ENCODE data around the gene TSPAN11. TPM values are rescaled to one million over a fixed set of nuclear protein-coding genes. Genes with fewer than 3 reads are reported as not detected.
"Not testable (repeated sequence)": the region's sequence is repeated elsewhere in the genome, so short reads cannot be mapped to it uniquely, and the experiment has no call there.

TSPAN11 gene, protein sequence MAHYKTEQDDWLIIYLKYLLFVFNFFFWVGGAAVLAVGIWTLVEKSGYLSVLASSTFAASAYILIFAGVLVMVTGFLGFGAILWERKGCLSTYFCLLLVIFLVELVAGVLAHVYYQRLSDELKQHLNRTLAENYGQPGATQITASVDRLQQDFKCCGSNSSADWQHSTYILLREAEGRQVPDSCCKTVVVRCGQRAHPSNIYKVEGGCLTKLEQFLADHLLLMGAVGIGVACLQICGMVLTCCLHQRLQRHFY
- 1 to 10 TPM; 3.8 to 5.0 (median 4.4) TPM for polyA plus RNA-seq (ENCODE audit: insufficient read length in 3 of 3)

DNA sequence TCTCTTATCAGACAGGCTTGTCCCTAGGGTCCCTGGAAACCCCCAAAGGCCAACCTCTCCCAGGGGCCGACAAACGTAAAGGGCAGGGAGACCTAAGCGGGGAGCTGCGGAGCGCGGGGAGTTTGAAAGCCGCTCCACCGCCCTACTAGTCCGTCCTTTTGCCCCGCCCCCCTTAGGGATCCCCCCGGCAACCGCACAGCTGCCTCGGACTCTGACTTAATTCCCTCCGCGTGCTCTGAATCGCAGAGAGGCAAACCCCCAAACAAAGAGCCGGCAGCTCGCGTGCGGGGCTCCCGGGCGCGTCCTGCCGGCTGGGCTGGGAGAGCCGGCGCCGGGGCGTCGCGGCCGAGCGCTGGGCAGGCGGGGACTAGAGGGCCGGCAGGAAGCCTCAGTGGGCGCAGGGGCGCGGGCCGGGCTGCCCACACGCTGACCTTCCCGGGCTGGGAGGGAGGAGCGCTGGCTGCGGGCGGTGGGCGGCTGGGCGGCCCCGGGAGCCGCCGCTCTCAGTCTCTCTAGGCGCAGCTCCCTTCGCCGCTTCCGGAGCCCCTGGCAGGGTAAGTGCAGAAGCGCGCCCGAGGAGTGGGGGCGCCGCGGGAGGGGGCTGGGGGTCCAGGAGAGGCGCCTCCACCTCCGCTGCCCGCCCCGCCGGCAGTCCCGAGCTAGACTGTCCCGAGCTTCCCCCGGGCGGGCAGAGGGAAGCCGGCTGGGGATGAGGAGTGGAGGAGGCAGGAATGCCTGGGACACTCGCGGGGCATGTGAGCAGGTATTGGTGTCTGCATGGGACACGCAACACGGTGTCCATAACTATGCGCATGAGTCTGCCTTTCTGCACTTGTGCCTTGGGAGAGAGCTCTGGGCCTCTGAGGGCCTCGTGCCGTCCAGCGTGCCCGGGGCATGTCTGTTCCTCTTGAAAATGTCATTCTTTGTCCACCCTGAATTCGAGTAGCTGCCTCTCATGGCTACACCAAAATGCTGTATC, at the start of gene TSPAN11:
Gene TSPAN11 (plus strand): TSS at position 506 of the 979 bp plus-strand sequence. CDS start 27,244 bp downstream, outside the sequence.
- DNase-seq (ENCODE audit: low read depth in 3 of 3, low spot score in 2 of 3), result peak in 2 of 3 donors; percentile 25 to 29

DNA sequence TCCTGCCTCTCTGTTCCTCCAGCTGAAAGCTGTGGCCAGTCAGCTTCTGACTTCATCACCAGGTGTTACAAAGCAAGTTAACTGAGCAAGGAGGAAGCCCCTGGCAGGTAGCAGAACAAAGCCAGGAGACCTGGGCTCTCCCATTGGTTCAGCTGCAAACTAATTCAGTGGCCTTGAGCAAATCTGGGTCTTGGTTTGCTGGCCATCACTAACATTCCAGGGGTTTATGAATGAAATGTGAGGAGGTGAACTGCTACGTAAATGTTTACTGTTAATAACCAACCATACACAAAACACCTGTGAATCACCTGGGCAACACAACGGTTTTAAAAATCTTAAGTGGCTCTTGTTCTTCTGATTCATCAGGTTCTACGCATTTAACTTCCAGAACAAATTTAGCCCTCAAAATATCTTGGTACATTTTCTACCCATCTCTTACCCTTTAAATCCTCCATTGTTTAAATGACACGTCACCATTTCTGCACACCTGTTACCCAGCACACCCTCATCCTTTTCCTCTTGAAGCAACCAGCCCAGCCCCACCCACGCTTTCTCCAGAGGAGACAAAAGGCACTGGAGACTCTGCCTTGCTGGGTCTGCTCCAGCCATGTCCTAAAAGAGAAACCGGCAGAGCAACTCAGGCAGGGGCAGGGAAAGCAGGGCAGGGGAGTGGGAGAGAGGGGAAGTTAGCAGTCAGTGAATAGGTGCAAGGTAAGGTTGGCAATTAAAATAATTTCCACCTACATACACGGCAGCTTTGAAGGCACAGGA, 49.3 kb upstream of the TSPAN11 start:
- DNase-seq (ENCODE audit: low read depth in 3 of 3, low spot score in 2 of 3), result no peak

DNA sequence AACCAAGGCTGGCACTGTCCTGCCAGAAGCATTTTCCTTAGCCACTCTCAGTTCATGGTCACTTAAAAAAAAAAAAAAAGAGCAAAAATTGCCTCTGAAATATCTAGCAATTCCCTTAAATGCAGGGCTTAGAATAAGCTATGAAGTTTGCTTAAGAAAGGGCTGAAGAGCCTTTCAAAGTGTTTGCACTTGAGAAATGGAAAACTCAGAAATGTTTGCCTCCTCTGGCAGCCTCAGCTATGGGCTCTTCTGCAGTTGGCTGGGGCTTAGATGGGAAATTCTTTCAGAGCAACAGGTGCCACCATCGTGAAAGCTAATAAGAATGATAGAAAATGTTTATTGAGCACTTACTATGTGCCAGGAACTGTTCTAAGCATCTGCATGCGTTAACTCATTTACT, 48.5 kb upstream of the TSPAN11 start:
- no peak for DNase-seq (ENCODE audit: low read depth in 3 of 3, low spot score in 2 of 3)

DNA sequence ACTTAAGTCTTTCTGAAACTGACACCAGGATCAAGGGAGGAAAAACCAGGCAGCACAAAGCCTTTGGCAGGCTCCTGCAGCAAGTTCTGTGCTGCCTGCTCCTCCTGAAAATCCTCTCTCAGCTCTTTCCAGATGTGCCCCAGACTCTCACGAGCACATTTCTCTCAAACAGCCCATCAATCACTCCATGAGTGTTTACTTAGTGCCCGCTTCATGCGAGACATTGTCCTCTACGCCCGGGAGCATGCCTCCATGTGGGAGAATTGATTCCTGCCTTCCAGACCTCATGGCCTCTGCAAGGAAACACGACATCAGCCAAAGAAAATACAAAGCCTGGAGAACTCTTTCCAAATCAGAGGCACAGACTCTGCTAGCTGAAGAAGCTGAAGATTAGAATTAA, 46.5 kb upstream of the TSPAN11 start:
- DNase-seq (ENCODE audit: low read depth in 3 of 3, low spot score in 2 of 3), result peak in 2 of 3 donors; percentile 18 to 27

DNA sequence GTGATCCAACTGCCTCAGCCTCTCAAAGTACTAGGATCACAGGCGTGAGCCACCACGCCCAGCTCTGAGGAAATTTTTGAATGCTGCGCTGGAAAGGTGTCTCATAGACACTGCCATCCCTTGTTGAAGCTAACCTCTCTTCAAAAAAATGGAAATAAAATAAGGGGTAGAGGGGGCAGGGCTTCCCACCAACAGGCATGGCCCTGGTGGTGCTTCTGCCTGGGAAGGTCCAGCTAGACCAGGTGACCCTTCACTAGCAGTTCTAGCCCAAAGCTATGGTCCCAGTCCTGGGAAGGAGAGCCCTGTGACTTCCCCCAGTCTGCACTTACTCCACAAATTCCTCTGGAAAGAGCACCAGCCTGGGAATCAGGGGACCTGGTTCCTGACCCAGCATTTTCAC, 45.7 kb upstream of the TSPAN11 start:
- DNase-seq (ENCODE audit: low read depth in 3 of 3, low spot score in 2 of 3), result no peak

DNA sequence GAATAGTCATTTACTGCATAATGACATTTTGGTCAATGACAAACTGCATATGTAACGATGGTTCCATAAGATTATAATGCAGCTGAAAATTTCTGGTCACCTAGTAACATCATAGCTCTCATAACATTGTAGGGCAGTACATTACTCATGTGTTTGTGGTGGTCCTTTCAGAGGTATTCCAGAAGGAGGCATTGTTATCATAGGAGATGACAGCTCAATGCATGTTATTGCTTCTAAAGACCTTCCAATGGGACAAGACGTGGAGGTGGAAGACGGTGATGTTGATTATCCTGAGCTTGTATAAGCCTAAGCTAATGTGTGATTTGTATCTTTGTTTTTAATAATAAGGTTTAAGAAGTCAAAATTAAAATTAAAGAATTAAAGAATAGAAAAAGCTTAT, 43.8 kb upstream of the TSPAN11 start:
- no peak for DNase-seq (ENCODE audit: low read depth in 3 of 3, low spot score in 2 of 3)

DNA sequence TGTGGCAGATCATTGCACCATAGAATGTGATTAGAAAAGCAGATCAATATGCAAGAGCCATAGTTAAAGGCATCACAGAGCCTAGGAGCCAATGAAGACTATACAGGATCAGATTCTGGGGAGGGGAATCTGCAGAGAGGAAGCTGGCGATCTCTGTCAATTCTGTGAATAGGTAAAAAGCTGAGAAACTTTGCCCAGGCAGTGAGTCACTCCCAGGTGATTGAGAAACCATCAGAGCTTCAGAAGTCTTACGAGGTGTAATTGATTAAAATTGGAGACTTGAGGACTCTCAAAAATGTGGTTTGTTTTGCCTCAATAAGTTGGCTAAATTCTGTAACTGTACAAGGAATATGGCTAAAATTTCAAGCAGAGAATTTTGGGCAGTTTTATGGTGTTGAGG, 41.7 kb upstream of the TSPAN11 start:
- no peak for DNase-seq (ENCODE audit: low read depth in 3 of 3, low spot score in 2 of 3)

DNA sequence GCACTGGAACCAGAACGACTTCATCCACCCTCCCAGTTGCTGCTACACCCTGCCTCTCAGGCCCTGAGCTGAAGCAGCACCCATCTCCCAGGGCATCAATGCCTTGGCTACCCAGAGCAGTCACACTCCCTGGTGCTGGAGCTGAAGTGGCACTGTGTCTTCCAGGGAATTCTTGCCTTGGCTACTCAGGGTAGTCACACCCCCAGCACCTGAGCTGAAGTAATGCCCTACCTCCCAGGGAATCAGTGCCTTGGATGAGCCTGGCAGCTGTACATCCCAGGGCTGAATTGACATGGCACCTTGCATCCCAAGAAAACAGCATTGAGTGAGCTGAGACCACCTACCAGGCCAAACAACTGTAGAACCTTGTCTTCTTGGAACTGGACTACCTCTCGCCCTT, 41.2 kb upstream of the TSPAN11 start:
- DNase-seq (ENCODE audit: low read depth in 3 of 3, low spot score in 2 of 3), result no peak

DNA sequence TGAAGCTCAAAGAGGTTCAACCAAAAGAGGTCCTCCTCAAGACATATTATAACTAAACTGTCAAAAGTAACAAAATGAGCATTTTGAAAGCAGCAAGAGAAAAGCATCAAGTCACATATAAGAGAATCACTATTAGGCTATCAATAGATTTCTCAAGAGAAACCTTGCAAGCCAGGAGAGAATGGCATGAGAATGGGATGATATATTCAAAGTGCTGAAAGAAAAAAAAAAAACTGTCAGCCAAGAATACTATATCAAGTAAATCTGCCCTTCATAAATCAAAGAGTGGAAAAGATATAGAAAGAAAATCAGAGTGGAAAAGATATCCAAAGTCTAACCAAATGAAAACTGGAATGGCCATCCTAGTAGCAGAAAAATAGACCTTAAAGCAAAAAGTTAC, 39.3 kb upstream of the TSPAN11 start:
- DNase-seq (ENCODE audit: low read depth in 3 of 3, low spot score in 2 of 3), result no peak

DNA sequence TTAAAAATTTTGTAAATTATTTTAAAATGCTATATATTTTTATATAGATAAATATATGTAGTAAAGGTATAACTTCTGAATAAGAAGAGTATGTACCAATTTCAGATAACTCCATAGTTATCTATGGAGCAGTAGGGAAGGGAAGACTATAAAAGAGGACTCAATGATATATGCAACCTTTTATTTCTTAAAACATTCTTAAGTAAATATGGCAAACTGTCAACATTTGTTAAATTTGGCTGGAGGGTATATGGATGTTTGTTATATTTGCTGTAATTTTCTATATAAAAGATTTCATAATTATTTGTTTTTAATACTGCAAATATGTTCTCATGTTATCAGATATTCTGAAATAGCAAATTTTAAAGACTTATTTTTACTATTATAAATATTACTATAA, 38.3 kb upstream of the TSPAN11 start:
- DNase-seq (ENCODE audit: low read depth in 3 of 3, low spot score in 2 of 3), result no peak

DNA sequence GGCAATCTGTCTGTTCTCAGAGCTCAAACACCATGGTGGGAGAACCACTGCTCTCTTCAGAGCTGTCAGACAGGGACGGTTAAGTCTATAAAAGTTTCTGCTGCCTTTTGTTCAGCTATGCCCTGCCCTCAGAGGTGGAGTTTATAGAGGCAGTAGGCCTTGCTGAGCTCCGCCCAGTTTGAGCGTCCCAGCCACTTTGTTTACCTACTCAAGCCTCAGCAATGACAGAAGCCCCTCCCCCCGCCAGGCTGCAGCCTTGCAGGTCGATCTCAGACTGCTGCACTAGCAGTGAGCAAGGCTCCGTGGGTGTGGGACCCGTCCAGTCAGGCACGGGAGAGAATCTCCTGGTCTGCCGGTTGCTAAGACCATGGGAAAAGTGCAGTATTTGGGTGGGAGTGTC, 32.0 kb upstream of the TSPAN11 start:
- DNase-seq (ENCODE audit: low read depth in 3 of 3, low spot score in 2 of 3), result not testable (repeated sequence)

DNA sequence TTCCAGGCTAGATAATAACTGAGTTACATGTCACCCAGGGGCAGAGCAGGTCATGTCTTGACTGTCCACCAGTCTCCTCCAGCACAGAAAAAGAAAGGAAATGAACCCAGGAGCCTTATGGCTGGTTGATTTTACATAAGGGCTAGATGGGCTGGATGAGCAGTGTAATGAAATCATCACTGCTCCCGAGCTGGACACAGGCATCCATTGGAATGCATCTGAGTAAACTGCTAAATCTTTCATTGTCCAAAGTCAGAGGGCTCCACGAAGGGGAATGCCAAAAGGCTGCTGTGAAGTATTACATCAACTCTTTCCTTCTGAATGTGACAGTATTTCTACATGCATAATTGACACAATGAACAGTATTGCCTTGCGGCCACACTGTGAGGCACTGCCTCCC, 30.1 kb upstream of the TSPAN11 start:
- DNase-seq (ENCODE audit: low read depth in 3 of 3, low spot score in 2 of 3), result no peak

DNA sequence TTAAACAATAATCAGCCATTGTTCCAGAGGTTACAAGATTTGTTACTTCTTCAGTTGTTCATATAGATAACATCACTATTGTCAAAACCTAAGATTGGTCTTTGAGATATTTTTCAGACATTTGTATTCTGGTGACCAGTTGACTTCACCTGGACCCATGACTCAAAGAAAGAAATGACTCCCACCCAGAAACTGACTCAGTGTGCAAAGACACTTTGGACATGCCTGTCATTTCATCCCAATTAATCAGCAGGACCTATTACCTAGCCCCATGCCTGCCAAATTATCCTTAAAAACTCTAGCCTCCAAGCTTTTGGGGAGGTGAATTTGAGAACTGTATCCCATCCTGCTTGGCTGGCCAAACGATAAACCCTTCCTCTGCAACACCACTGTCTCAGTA, 27.7 kb upstream of the TSPAN11 start:
- no peak for DNase-seq (ENCODE audit: low read depth in 3 of 3, low spot score in 2 of 3)

DNA sequence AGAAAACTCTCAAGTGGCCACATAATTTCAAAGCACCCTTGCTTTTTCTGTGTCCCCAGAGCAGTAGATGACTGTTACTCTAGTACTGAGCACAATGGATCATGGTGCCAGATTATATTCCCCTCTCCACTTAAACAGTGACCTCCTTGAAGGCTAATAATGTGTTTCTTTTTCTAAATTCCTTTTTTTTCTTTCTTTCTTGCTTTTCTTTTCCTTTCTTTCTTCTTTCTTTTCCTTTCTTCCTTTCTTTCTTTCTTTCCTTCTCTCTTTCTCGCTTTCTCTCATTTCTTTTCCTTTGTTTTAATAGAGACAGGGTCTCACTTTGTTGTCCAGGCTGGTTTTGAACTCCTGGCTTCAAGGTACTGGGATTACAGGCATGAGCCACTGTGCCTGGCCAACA, 26.2 kb upstream of the TSPAN11 start:
- DNase-seq (ENCODE audit: low read depth in 3 of 3, low spot score in 2 of 3), result no peak

DNA sequence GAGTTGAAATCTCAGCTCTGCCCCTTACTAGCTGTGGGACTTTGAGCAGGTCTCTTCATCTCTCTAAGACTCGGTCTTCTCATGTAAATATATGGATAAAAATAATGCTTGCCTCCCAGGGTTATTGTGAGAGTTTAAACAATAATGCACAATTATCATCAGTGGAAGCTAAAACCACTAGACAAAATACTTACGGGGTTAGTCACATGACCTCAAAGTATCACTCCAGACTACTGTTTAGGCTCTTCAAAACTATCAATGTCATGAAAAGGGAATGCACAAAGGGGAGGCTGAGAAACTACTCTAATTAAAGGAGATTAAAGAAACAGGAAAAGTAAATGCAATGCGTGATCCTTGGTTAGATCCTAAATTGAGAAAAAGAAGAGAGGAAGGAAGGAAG, 24.5 kb upstream of the TSPAN11 start:
- DNase-seq (ENCODE audit: low read depth in 3 of 3, low spot score in 2 of 3), result no peak

DNA sequence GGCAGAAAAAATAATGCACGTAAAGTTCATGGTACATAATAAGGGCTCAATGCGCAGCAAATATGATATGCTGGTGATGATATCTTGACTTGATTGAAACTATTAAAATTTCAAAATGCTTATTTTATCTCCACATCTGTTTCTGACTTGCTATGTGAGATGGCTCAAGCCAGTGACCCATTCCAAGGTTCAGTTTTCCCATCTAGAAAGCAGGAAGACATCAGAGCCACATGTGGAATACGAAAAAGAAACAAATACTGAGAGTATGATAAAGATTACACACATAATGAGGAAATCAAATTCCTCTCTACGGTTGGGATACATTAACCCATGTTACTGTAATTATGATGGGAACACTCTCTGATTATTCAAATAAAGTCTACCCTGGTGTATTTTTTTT, 24.0 kb upstream of the TSPAN11 start:
- no peak for DNase-seq (ENCODE audit: low read depth in 3 of 3, low spot score in 2 of 3)

DNA sequence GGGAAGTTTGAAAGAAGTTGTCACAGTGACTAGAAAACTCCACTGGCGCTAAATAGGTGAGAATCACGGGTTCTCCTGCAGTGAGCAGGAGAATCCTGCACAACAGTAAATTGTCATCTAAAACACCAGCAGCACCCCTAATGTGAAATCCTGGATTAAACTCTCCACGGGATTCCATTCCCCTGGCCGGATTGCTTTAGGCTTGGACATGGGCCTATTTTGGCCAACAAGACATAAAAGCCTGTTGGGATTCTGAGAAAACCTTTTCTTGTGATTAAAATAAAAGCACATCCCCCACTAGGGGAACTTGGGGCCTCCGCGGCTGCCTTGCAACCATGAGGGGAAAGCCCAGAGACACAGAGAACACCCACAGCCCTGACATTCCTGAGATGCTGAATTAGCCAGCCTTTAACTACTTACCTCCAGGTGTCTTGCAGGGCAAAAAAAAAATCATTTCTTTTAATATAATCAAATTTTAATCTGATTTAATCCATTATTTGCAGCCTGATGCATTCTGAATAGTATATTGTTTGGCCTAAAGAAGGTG, 21.0 kb upstream of the TSPAN11 start:
- DNase-seq (ENCODE audit: low read depth in 3 of 3, low spot score in 2 of 3), result no peak

DNA sequence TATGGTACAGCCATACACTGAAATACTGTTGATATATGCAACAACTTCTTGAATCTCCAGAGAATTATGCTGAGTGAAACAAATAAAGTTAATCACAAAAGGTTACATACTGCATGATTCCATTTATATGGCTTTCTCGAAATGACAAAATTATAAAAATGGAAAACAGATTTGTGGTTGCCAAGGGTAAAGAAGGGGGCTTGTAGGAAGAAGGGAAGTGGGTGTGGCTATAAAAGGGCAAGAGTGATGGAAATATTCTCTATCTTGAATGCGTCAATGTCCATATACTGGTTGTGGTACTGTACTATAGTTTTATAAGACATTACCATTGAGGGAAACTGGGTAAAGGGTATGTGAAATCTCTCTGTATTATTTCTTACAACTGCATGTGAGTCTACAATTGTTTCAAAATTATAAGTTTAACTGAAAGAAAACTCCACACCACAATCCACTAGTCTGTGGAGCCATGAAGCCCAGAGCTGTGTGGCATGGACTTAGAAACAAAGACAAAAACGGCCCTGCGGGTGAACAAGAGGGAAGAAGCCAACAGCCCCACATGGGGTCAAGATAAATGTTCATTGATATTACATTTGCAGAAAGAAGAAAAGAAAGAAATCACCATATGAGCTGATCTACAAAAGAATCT, 18.3 kb upstream of the TSPAN11 start:
- DNase-seq (ENCODE audit: low read depth in 3 of 3, low spot score in 2 of 3), result no peak

DNA sequence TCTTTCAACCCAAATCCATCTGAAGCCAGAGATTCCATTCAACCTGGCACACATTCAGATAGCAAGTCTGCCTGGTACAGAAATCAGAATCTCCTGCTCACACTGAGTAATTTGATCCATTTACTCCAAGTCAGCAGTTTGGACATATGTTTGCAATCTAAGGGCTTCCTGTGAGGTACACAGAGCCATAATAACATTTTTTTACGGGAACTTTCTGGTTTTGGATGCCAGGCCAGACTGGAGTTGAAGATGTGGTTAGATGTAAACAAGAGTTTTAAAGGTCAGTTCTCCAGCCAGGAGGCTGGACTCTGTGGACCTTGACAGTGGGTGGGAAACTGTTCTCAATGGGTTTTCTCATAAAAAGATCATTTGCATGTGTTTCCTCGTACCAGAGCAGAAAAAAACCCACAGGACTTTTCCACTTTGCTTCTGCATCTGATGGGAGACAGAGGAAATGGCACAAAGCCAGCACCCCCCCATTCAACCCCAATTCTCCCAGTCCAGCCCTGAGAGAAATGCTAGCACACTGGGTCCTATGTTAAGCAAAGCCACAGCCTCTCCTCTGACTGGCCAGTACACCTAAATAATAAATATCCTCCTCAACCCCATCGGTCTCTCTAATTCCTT, 17.7 kb upstream of the TSPAN11 start:
- no peak for DNase-seq (ENCODE audit: low read depth in 3 of 3, low spot score in 2 of 3)

Data from right renal cortex interstitium (tissue), 3 donors.